GM06990 (cell line): ENCODE data around the gene PCBD1.

Source experiments
- DNase-seq: peaks from one replicate; pipeline ENCODE4 v3.0.0-alpha.2; 2011; ENCODE audit not compliant: insufficient read length; ENCODE audit errors: extremely low read depth
- H3K27me3 ChIP-seq: replicated peaks from 2 replicates; pipeline ENCODE4 v1.6.0; 2011; ENCODE audit warnings: low read length; ENCODE audit not compliant: control insufficient read depth, insufficient read depth
- H3K36me3 ChIP-seq: 2 replicates; pipeline ENCODE4 v1.5.1; 2011; ENCODE audit warnings: low read length; ENCODE audit not compliant: control insufficient read depth, insufficient read depth
- H3K4me3 ChIP-seq: replicated peaks from 2 replicates; pipeline ENCODE4 v1.5.1; 2011; ENCODE audit warnings: low read depth, mild to moderate bottlenecking, control low read depth, low read length
- CTCF ChIP-seq: IDR thresholded peaks from 2 replicates; pipeline ENCODE4 v1.5.1; 2011; ENCODE audit warnings: low read length, control low read depth, mild to moderate bottlenecking, inconsistent platforms; ENCODE audit not compliant: insufficient read depth, poor library complexity, severe bottlenecking

PCBD1 gene

DNA sequence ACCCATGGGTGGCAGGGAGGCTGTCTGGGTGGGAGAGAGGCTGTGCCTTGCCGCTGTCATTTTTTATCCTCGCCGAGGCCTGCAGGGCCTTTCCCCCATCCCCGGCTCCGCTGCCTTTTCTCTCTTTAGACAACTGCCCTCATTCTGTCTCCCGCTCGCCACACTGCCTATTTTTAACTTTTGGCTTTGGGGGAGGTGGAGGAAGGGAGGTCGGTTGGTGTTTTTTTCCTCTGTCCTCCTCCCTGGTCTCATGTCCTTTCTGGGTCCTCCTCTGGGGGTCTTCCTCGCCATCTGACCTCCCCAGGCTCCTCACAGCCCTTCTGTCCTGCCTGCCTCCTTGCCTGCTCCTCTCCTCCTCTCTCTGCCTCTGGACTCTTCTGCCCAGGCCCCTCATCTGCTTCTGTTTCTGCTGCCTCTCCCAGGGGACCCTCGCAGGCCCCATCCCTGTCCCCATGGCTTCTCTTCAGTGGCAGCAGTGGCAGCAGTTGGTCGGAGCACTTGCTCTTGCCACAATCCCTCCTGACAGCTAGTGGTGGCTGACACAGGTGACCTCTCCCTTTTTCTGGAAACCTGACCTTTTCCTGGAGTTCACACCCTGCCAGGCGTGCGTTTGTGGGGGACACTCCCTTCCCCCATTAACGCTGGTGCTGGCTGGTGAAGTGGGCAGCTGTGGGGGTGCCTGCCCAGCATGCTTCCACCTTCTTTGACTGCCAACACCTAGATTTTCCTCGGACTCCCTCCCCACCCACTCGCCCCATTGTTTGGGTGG lies 19.5 kb upstream of the PCBD1 start:
- H3K27me3 ChIP-seq = peaks cover 2% of the 10 kb centered on the region; the same call in 1 of the 2 replicates
- no peaks in the 10 kb centered on the region for H3K36me3 ChIP-seq
- no peak for TF ChIP-seq CTCF
- H3K4me3 ChIP-seq = no peak overlapping the region
- DNase-seq = no peak

DNA sequence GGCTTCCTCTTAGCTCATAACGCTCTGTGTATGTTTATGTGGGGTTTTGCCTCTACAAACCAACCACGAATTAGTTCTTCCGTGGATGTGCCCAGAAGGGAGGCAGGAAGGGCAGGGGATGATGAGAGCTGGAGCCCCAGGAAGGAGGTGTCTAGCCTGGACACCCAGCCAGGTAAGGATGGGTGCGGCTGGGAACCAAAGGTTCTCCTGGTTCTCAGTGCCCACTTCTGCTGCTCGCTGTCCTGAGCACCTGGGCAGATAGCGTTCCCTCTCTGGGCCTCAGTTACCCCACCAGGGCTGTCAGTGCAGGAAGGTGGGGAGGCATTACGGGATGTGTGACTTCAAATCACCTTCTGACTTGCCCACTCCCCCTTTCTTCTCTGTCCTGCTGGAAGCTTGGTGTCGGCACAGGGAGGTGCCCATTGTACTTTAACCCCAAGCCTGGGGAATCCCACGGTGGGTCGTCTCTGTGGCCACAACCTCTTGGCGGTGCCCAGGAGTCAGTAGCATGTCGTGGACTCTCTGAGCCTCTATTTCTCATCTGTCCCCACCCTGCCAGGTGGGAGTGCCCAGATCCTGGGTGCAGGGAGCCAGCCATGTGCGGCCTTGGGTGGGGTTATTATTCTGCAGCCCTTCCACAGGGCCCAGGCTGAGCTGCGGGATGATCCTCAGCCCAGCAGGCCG lies 18.7 kb upstream of the PCBD1 start:
- Histone ChIP-seq H3K36me3 (no peaks in the 10 kb centered on the region), H3K27me3 (peaks cover 2% of the 10 kb centered on the region; the same call in 1 of the 2 replicates), H3K4me3 (no peak overlapping the region)
- no peak for TF ChIP-seq CTCF
- DNase-seq = no peak

- H3K4me3 ChIP-seq = no peak overlapping the region
- H3K27me3 ChIP-seq = peaks cover 2% of the 10 kb centered on the region; the same call in 1 of the 2 replicates
- TF ChIP-seq CTCF = no peak
- no peaks in the 10 kb centered on the region for H3K36me3 ChIP-seq
- no peak for DNase-seq
Measured at GRCh38 chr10:70906031-70906783, 17.8 kb upstream of the PCBD1 start.

DNA sequence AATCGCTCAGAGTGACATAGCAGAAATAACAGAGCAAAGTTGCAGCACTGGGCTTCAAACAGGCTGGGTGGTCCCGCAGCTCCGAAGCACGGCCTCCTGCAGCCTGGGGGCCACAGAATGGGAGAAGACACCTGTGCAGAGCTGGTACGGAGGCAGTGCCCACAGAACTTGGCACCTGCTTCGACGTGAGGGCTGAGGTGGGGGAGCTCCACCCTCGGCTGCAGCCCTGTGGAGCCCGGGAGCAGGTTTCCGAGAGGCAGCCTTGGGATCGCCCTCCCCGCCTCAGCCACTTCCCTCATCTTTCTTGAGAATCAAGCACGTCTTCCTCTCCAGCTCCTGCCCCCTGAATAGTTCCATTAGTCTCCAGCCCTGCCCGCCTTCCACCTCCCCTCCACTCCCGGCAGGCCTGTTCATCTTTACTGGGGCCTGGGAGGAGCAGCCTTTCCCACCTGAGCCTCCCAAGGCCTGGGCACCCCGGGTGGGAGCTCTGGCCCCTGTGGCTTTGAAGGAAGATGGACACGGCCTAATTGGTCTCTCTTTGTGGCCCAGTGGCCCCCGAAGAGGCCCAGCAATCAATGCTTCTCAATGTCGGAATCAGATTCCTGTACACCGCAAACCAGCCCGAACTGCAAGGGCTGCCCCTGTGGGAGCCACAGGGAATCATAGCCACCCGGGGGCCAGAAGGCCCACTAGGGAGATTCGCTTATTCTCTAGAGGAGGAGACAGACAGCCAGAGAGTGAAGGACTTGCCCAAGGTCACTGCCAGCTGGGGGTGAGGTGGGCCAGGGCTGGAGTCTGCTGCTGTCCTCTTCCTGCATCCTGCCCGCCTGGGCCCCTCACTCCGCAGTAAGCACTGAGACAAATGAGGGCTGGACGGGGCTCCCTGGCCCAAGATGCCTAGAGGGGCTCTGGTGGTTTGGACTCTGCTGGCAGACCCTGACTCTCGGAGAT lies 17.0 kb upstream of the PCBD1 start:
- no peak for DNase-seq
- Histone ChIP-seq H3K27me3 (peaks cover 2% of the 10 kb centered on the region; the same call in 1 of the 2 replicates), H3K4me3 (no peak overlapping the region), H3K36me3 (no peaks in the 10 kb centered on the region)
- no peak for TF ChIP-seq CTCF

DNA sequence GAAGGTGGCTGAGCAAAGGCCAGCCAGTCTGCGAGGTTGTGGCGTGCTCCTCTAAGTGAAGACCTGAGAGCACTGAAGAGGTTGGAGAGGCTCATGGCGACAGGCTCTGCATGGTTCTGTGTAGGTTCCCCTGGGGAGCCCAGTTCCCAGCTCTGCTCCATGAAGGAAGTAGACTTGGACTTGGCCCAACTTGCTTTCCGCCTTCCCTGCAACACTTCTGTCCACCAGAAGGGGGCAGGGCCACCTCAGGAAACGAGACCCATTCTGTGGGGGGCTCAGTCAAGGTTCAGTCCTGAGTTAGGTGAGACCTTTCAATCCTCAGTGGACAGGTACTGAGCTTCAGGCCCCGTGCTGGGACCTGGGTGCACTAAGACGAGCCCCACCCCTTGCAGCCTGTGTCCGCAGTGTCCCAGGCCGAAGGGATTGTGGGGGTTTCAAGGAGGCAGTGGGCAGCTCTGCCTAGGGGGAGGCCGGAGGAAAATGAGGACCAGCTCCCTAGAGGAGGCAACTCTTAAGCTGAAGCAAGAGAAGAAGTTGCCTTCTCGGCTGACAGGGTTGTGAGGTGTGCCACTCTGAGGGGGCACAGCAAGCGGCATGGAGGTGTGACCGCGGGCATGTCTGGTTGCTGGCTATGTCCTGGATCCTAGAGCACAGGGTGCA lies 15.0 kb upstream of the PCBD1 start:
- H3K36me3 ChIP-seq = no peaks in the 10 kb centered on the region
- no peak for DNase-seq
- no peak overlapping the region for H3K4me3 ChIP-seq
- H3K27me3 ChIP-seq = peaks cover 2% of the 10 kb centered on the region; the same call in 1 of the 2 replicates
- TF ChIP-seq CTCF = peak; percentile 91
